ENCODE results near the gene CFAP69. TPM values are rescaled to one million over a fixed set of nuclear protein-coding genes. Genes with fewer than 3 reads are reported as not detected.

Gene CFAP69, protein sequence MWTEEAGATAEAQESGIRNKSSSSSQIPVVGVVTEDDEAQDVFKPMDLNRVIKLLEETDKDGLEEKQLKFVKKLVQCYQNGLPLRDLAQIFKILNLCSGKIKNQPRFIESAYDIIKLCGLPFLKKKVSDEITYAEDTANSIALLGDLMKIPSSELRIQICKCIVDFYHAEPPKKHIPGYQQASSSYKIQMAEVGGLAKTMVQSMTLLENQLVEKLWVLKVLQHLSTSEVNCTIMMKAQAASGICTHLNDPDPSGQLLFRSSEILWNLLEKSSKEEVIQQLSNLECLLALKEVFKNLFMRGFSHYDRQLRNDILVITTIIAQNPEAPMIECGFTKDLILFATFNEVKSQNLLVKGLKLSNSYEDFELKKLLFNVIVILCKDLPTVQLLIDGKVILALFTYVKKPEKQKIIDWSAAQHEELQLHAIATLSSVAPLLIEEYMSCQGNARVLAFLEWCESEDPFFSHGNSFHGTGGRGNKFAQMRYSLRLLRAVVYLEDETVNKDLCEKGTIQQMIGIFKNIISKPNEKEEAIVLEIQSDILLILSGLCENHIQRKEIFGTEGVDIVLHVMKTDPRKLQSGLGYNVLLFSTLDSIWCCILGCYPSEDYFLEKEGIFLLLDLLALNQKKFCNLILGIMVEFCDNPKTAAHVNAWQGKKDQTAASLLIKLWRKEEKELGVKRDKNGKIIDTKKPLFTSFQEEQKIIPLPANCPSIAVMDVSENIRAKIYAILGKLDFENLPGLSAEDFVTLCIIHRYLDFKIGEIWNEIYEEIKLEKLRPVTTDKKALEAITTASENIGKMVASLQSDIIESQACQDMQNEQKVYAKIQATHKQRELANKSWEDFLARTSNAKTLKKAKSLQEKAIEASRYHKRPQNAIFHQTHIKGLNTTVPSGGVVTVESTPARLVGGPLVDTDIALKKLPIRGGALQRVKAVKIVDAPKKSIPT
- total RNA-seq (ENCODE audit: unreplicated experiment) = 1.8 TPM
- long read RNA-seq = 0 reads

DNA sequence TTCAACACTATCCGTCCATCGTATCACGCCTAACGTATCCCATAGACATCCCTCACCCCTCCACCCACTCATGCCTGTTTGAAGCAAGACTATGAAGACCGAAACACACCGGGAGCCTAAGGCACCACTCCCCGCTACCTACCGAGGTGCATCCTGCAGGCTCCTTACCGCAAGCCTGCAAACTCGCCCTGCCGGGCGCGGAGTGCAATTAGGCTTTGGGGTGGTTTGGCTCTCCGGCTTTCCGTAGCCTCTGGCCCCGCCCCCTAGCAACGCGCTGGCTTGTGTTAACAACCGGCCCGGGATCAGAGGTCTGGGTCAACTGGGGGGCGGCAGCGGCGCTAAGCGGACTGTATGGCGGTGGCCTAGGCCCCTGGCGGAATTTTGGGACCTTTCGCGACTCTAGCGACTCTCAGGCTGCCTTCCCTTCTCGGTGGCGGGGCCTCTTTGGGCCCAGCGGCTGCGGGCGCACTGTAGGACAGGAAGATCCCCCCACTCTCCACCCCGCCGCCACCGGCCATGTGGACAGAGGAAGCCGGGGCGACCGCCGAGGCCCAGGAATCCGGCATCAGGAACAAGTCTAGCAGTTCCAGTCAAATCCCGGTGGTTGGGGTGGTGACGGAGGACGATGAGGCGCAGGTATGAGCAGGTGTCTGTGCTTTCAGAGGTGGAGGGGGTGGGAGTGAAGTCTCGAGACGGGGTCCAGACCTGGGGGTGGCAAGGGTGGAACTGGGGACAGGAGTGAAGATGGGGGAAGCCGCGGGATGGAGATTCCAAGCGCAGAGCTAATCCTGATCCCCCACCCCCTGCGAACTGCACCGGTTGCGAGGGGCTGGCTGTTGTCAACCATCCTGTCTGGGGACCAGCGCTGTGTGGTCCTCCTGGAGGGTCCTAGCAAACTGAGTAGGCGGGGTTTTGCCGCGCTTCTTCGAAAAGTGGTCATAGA is at the start of gene CFAP69:
TSS of gene CFAP69 (plus strand) at position 266 of the 943 bp plus-strand sequence. CDS start at position 517, 251 bp downstream.
- Mint-ChIP-seq H3K4me3 (ENCODE audit: unreplicated experiment) (peak within 1 kb of the TSS; percentile 96), H3K4me1 (ENCODE audit: unreplicated experiment) (peaks cover 18% of the 10 kb centered on the region), H3K27me3 (ENCODE audit: unreplicated experiment) (peaks cover 10% of the 10 kb centered on the region), H3K9me3 (ENCODE audit: unreplicated experiment) (no peaks in the 10 kb centered on the region), H3K36me3 (ENCODE audit: low read depth, unreplicated experiment) (no peaks in the 10 kb centered on the region), H3K27ac (ENCODE audit: unreplicated experiment) (peak within 1 kb of the TSS; percentile 24)
- DNase-seq (ENCODE audit: low spot score) = peak; percentile 93
- TF ChIP-seq, protein P1, sequence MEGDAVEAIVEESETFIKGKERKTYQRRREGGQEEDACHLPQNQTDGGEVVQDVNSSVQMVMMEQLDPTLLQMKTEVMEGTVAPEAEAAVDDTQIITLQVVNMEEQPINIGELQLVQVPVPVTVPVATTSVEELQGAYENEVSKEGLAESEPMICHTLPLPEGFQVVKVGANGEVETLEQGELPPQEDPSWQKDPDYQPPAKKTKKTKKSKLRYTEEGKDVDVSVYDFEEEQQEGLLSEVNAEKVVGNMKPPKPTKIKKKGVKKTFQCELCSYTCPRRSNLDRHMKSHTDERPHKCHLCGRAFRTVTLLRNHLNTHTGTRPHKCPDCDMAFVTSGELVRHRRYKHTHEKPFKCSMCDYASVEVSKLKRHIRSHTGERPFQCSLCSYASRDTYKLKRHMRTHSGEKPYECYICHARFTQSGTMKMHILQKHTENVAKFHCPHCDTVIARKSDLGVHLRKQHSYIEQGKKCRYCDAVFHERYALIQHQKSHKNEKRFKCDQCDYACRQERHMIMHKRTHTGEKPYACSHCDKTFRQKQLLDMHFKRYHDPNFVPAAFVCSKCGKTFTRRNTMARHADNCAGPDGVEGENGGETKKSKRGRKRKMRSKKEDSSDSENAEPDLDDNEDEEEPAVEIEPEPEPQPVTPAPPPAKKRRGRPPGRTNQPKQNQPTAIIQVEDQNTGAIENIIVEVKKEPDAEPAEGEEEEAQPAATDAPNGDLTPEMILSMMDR (IDR thresholded peaks at IDR 0.05; ENCODE audit: unreplicated experiment) = no peak

DNA sequence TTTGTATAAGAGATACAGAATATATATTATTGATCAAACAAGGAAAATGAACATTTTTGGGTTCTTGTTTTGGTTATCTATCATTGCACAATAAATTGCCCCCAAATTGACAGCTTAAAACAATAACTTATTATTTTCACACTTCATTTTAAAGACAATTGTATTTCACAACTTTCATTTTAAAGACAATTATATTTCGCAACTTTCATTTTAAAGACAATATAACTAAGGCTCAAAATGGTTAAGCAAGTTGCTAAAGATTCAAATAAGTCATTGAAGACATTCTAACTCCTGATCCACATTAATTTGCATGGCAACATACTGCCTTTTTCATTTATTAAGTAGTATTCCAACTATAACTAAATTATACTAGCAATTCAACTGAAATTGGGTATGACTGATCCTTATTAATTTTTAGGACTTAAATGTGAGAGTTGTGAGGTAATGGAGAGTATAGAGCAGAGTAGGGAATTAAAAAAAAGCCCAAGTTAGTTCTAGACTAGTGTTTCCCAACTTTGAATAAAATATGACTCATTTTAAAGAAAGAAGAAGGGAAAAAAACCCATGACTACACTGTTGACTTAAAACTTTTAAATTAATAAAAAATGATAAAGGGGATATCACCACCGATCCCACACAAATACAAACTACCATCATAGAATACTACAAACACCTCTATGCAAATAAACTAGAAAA is 43.3 kb upstream of the CFAP69 start:
- Mint-ChIP-seq H3K36me3 (ENCODE audit: low read depth, unreplicated experiment) (no peaks in the 10 kb centered on the region), H3K27ac (ENCODE audit: unreplicated experiment) (no peak overlapping the region), H3K27me3 (ENCODE audit: unreplicated experiment) (no peaks in the 10 kb centered on the region), H3K9me3 (ENCODE audit: unreplicated experiment) (no peaks in the 10 kb centered on the region), H3K4me1 (ENCODE audit: unreplicated experiment) (no peaks in the 10 kb centered on the region), H3K4me3 (ENCODE audit: unreplicated experiment) (no peak overlapping the region)
- TF ChIP-seq, protein P1 (IDR thresholded peaks at IDR 0.05; ENCODE audit: unreplicated experiment) = no peak
- DNase-seq (ENCODE audit: low spot score) = no peak

DNA sequence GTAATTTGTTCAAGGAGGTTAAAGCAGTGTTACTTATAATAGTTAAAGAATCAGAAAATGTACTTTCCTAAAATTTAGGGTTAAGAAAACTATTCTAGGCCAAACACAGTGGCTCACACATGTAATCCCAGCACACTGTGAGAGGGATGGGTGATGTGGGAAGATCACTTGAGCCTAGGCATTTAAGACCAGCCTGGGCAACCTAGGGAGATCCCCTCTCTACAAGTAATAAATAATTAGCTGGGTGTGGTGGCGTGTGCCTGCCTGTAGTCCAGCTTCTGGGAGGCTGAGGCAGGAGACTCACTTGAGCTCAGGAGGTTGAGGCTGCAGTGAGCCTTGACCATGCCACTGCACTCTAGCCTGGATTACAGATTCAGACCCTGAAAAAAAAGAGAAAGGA is 37.0 kb upstream of the CFAP69 start:
- Mint-ChIP-seq H3K27ac (ENCODE audit: unreplicated experiment) (no peak overlapping the region), H3K4me3 (ENCODE audit: unreplicated experiment) (no peak overlapping the region), H3K9me3 (ENCODE audit: unreplicated experiment) (no peaks in the 10 kb centered on the region), H3K27me3 (ENCODE audit: unreplicated experiment) (peaks cover 3% of the 10 kb centered on the region), H3K4me1 (ENCODE audit: unreplicated experiment) (peaks cover 6% of the 10 kb centered on the region), H3K36me3 (ENCODE audit: low read depth, unreplicated experiment) (no peaks in the 10 kb centered on the region)
- DNase-seq (ENCODE audit: low spot score) = no peak
- TF ChIP-seq, protein P1 (IDR thresholded peaks at IDR 0.05; ENCODE audit: unreplicated experiment) = no peak

GRCh38 chr7:90209776-90210175 is 35.2 kb upstream of the CFAP69 start:
- H3K27me3 Mint-ChIP-seq (ENCODE audit: unreplicated experiment) = peaks cover 3% of the 10 kb centered on the region
- no peaks in the 10 kb centered on the region for H3K9me3 Mint-ChIP-seq (ENCODE audit: unreplicated experiment)
- DNase-seq (ENCODE audit: low spot score) = no peak
- TF ChIP-seq, protein P1 (IDR thresholded peaks at IDR 0.05; ENCODE audit: unreplicated experiment) = no peak
- H3K4me1 Mint-ChIP-seq (ENCODE audit: unreplicated experiment) = peaks cover 6% of the 10 kb centered on the region
- no peaks in the 10 kb centered on the region for H3K36me3 Mint-ChIP-seq (ENCODE audit: low read depth, unreplicated experiment)
- H3K27ac Mint-ChIP-seq (ENCODE audit: unreplicated experiment) = no peak overlapping the region
- no peak overlapping the region for H3K4me3 Mint-ChIP-seq (ENCODE audit: unreplicated experiment)
